SK-N-SH (cell line): ENCODE results near the gene BMP2K. TPM values are rescaled to one million over a fixed set of nuclear protein-coding genes. Genes with fewer than 3 reads are reported as not detected.

ENCODE experiments used
- CTCF ChIA-PET: fragments of 300-600, 350-600 bp; formaldehyde crosslinking; extraction: SDS; loops from one replicate; lab custom pipeline; 2021; lab: Yijun Ruan, JAX
- POLR2A ChIA-PET: fragments of 350-600 bp; sonication (Branson Sonifier 250); formaldehyde crosslinking; extraction: SDS; loops from one replicate; lab custom pipeline; 2020; ENCODE audit warnings: antibody characterized with exemption, inconsistent platforms; lab: Yijun Ruan, JAX
- DNase-seq: peaks from one replicate; pipeline ENCODE4 v3.0.0; 2012
- H2AFZ ChIP-seq: fragments of 200-600 bp; sonication (generic); 2 replicates; pipeline ENCODE4 v1.8.1; 2016; ENCODE audit warnings: antibody characterized with exemption, mild to moderate bottlenecking, low read depth
- H3F3A ChIP-seq: fragments of 200-600 bp; sonication (generic); replicated peaks from 2 replicates; pipeline ENCODE3; 2016; ENCODE audit warnings: antibody characterized with exemption, mild to moderate bottlenecking; ENCODE audit not compliant: insufficient read depth
- H3K27ac ChIP-seq, 2 experiments: fragments of 200-500 bp in 1 of 2; fragments of 200-600 bp in 1 of 2; sonication (Bioruptor generic) in 1 of 2; sonication (generic), shearing (Covaris generic) in 1 of 2; 2 replicates each; pipeline versions ENCODE4 v1.5.1 to v1.6.1; 2014 to 2016; ENCODE audit warnings: low read depth in 2 of 2, inconsistent platforms in 1 of 2, low read length in 1 of 2, mild to moderate bottlenecking in 1 of 2, mixed read lengths in 1 of 2
- H3K27me3 ChIP-seq: fragments of 200-600 bp; sonication (generic), shearing (Covaris generic); 2 replicates; pipeline ENCODE4 v1.6.1; 2016; ENCODE audit warnings: mixed run types; ENCODE audit not compliant: insufficient read depth
- H3K36me3 ChIP-seq, 2 experiments: fragments of 200-500 bp in 1 of 2; fragments of 200-600 bp in 1 of 2; sonication (Bioruptor generic) in 1 of 2; sonication (generic) in 1 of 2; replicated peaks in 1 of 2; 2 replicates each; pipeline versions ENCODE3 to v1.5.1; 2014 to 2016; ENCODE audit warnings: low read length in 1 of 2, mild to moderate bottlenecking in 1 of 2; ENCODE audit not compliant: insufficient read depth in 2 of 2, control insufficient read depth in 1 of 2
- H3K4me1 ChIP-seq, 2 experiments: fragments of 200-500 bp in 1 of 2; fragments of 200-600 bp in 1 of 2; sonication (Bioruptor generic) in 1 of 2; sonication (generic), shearing (Covaris generic) in 1 of 2; 2 replicates each; pipeline versions ENCODE4 v1.5.1 to v1.6.1; 2014 to 2016; ENCODE audit warnings: low read depth in 1 of 2, low read length in 1 of 2, mixed run types in 1 of 2; ENCODE audit not compliant: insufficient read depth in 2 of 2, control insufficient read depth in 1 of 2
- H3K4me2 ChIP-seq: fragments of 200-600 bp; sonication (generic), shearing (Covaris generic); 2 replicates; pipeline ENCODE4 v1.6.1; 2017; ENCODE audit warnings: mixed run types
- H3K4me3 ChIP-seq, 2 experiments: fragments of 200-500 bp in 1 of 2; fragments of 200-600 bp in 1 of 2; sonication (Bioruptor generic) in 1 of 2; sonication (generic), shearing (Covaris generic) in 1 of 2; 2 replicates each; pipeline versions ENCODE4 v1.5.1 to v1.8.1; 2014 to 2016; ENCODE audit warnings: low read depth in 2 of 2, inconsistent platforms in 1 of 2, low read length in 1 of 2, mild to moderate bottlenecking in 1 of 2, mixed read lengths in 1 of 2, moderate library complexity in 1 of 2
- H3K79me2 ChIP-seq: fragments of 200-600 bp; sonication (generic); 2 replicates; pipeline ENCODE4 v1.8.1; 2017; ENCODE audit warnings: mild to moderate bottlenecking; ENCODE audit not compliant: insufficient read depth
- H3K9ac ChIP-seq: fragments of 200-600 bp; sonication (generic); 2 replicates; pipeline ENCODE4 v1.6.1; 2017; ENCODE audit warnings: mixed run types
- H3K9me2 ChIP-seq: fragments of 200-600 bp; sonication (generic); 2 replicates; pipeline ENCODE4 v1.6.1; 2017; ENCODE audit warnings: mixed run types
- H3K9me3 ChIP-seq: fragments of 200-600 bp; sonication (generic); 2 replicates; pipeline ENCODE4 v1.6.1; 2017; ENCODE audit warnings: mixed run types, mild to moderate bottlenecking, moderate library complexity
- H4K20me1 ChIP-seq: fragments of 200-600 bp; sonication (generic); 2 replicates; pipeline ENCODE4 v1.6.1; 2017; ENCODE audit warnings: mild to moderate bottlenecking, mixed run types; ENCODE audit not compliant: insufficient read depth
- ELF1 ChIP-seq: IDR thresholded peaks from 2 replicates; pipeline ENCODE4 v1.4.0; 2012
- EZH2phosphoT487 ChIP-seq: fragments of 200-600 bp; sonication (generic); IDR thresholded peaks from 2 replicates; pipeline ENCODE4 v1.6.1; 2017; ENCODE audit warnings: low read depth, mixed run types, mild to moderate bottlenecking, antibody characterized with exemption, moderate library complexity, borderline replicate concordance
- JUND ChIP-seq: IDR thresholded peaks from 2 replicates; pipeline ENCODE4 v1.4.0; 2012
- NRF1 ChIP-seq: IDR thresholded peaks from 2 replicates; pipeline ENCODE4 v1.6.1; 2012; ENCODE audit warnings: low read depth, mild to moderate bottlenecking, low read length
- RCOR1 ChIP-seq: fragments of 150-350 bp; IDR thresholded peaks from 2 replicates; pipeline ENCODE4 v1.6.1; 2017; ENCODE audit warnings: antibody characterized with exemption, low read length
- RFX5 ChIP-seq: IDR thresholded peaks from 2 replicates; pipeline ENCODE4 v1.6.1; 2012; ENCODE audit warnings: mild to moderate bottlenecking, improper control_type of control experiment, low read length
- RXRA ChIP-seq: IDR thresholded peaks from 2 replicates; pipeline ENCODE4 v1.4.0; 2012; ENCODE audit warnings: low read depth, mild to moderate bottlenecking, borderline replicate concordance
- TEAD4 ChIP-seq: IDR thresholded peaks from 2 replicates; pipeline ENCODE4 v1.4.0; 2012; ENCODE audit warnings: mild to moderate bottlenecking, borderline replicate concordance; ENCODE audit not compliant: insufficient read depth
- WGBS: methylation state at CpG from one replicate; pipeline ENCODE4 v1.1.6; 2017; ENCODE audit warnings: low lambda C conversion rate; 5-methylcytosine and 5-hydroxymethylcytosine counted together
- polyA plus RNA-seq, 3 experiments: library from polyadenylated mRNA; depleted of rRNA; stranded (reverse); fragments of >200 nt; gene quantifications; 2 replicates each; pipeline ENCODE4 v1.2.3, GENCODE V29; 2012
- TF ChIP-seq, protein P1 (sequence below): fragments of 150-350 bp; IDR thresholded peaks from 2 replicates; pipeline ENCODE4 v1.6.1; 2017; ENCODE audit warnings: antibody characterized with exemption, low read length, low read depth, borderline replicate concordance
- TF ChIP-seq, protein P2 (sequence below): IDR thresholded peaks from 2 replicates; pipeline ENCODE4 v1.4.0; 2012; ENCODE audit warnings: low read depth

BMP2K gene
- polyA plus RNA-seq, 1 of the 3 experiments (the other 2 are of a cell fraction): 7.2 TPM

DNA sequence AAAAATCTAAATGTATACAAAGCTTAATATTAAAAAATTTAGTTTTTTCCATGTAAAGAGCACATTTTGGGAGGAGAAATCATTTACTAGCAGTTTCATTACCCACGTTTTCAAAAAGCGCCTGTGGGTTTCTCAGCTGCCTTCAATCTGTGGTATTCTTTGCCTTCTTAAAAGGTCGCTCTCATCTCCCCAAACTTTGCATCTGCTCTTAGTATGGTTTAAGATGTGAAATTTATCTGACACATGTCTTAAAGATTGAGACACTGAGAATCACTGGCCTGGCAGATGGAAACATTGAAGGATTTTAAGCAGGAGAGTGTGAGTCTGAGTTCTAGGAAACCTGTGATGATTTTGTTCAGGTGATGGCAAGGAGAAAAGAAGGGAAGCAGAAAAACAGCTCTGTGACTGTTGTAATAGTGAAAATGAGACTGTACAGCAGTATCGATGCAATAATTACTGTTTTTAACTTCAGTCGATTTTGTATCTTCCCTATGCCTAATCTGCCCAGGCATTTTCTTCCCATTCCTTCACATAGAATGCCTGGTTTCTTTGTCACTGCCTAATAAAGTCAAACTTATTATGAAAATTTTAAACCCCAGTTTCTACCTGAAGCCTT lies 87.2 kb downstream of the BMP2K start:
- H3K79me2 ChIP-seq: no peaks in the 10 kb centered on the region
- H3F3A ChIP-seq: peaks cover 12% of the 10 kb centered on the region
- H3K27ac ChIP-seq: no peak overlapping the region
- TF ChIP-seq ELF1 (no peak), RFX5 (no peak), RXRA (no peak), TEAD4 (no peak)
- TF ChIP-seq, protein P1, sequence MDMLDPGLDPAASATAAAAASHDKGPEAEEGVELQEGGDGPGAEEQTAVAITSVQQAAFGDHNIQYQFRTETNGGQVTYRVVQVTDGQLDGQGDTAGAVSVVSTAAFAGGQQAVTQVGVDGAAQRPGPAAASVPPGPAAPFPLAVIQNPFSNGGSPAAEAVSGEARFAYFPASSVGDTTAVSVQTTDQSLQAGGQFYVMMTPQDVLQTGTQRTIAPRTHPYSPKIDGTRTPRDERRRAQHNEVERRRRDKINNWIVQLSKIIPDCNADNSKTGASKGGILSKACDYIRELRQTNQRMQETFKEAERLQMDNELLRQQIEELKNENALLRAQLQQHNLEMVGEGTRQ: no peak
- TF ChIP-seq, protein P2, sequence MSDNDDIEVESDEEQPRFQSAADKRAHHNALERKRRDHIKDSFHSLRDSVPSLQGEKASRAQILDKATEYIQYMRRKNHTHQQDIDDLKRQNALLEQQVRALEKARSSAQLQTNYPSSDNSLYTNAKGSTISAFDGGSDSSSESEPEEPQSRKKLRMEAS: no peak
- no peaks in the 10 kb centered on the region for H4K20me1 ChIP-seq
- no peak overlapping the region for H3K4me3 ChIP-seq
- 79% methylated on average over 5 of the region's 5 CpGs for WGBS
- no peak overlapping the region for H2AFZ ChIP-seq
- DNase-seq: no peak
- no peaks in the 10 kb centered on the region for H3K9me2 ChIP-seq
- no peak overlapping the region for H3K4me2 ChIP-seq
- H3K36me3 ChIP-seq: peaks cover 24 to 39% of the 10 kb centered on the region in 2 experiments
- POLR2A ChIA-PET: no interaction called here
- CTCF ChIA-PET: interaction anchor here (0.7 to 6.3 kb wide), 14 partner anchors 9 to 1595 kb away, joined by 3 to 80 read pairs (median 4); no protein-coding TSS in a partner anchor
- no peaks in the 10 kb centered on the region for H3K9me3 ChIP-seq
- H3K27me3 ChIP-seq: no peaks in the 10 kb centered on the region
- no peaks in the 10 kb centered on the region; a peak in 1 of 4 replicates for H3K4me1 ChIP-seq
- H3K9ac ChIP-seq: no peak overlapping the region

DNA sequence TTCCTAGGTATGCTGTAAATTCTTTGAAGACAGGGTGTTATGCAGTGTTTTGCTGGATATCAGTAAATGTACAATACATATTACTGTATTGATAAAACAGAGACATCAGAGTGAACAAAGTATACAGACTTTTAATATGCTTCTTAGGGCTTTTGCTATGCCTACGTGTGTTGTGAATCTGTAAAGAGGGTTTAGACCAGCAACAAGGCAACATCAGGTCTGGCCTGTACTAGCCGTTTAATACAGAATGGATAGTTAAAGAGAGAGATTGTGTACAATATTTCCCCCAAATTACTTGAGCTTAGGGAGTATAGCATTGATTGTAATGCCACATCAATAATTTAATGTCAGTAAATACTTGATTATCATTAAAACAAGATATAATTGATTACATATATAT lies 87.8 kb downstream of the BMP2K start:
- ChIA-PET POLR2A (no interaction called here), CTCF (interaction anchor here (0.6 to 6.3 kb wide), 19 partner anchors 11 to 547 kb away, joined by 3 to 80 read pairs (median 3); no protein-coding TSS in a partner anchor)
- Histone ChIP-seq H3K9me2 (no peaks in the 10 kb centered on the region), H2AFZ (no peak overlapping the region), H3K9ac (no peak overlapping the region), H3K9me3 (no peaks in the 10 kb centered on the region), H3K4me3 (no peak overlapping the region), H3K4me1 (no peaks in the 10 kb centered on the region; a peak in 1 of 4 replicates), H3K27me3 (no peaks in the 10 kb centered on the region), H3K4me2 (no peak overlapping the region), H4K20me1 (no peaks in the 10 kb centered on the region), H3F3A (peaks cover 8% of the 10 kb centered on the region), H3K27ac (no peak overlapping the region), H3K36me3 (peaks cover 24 to 40% of the 10 kb centered on the region in 2 experiments), H3K79me2 (no peaks in the 10 kb centered on the region)
- TF ChIP-seq NRF1 (no peak), RCOR1 (no peak), JUND (no peak), EZH2phosphoT487 (no peak)
- WGBS: 91% methylated on average over 2 of the region's 2 CpGs
- DNase-seq: no peak
